Measurements from ENCODE around the gene NFYA. TPM values are rescaled to one million over a fixed set of nuclear protein-coding genes. Genes with fewer than 3 reads are reported as not detected.

NFYA gene
- 33.3 and 36.6 TPM in 2 replicates for total RNA-seq

- Histone ChIP-seq H3K36me3 (ENCODE audit: control insufficient read depth, insufficient read depth, low read length) (no peaks in the 10 kb centered on the region), H3K4me3 (ENCODE audit: low read depth, low read length) (peak within 1 kb of the TSS; percentile 75), H3K27me3 (ENCODE audit: control insufficient read depth, insufficient read depth, low read length) (no peaks in the 10 kb centered on the region)
- DNase-seq (ENCODE audit: low read depth), result peak; percentile 86
- no peak for TF ChIP-seq CTCF (IDR thresholded peaks at IDR 0.05; ENCODE audit: insufficient read depth, low read length, poor library complexity, severe bottlenecking)
Measured at GRCh38 chr6:41072836-41073202, at the start of gene NFYA. Gene NFYA (plus strand): TSS chr6:41072974. CDS start chr6:41079090, 6,116 bp downstream.

DNA sequence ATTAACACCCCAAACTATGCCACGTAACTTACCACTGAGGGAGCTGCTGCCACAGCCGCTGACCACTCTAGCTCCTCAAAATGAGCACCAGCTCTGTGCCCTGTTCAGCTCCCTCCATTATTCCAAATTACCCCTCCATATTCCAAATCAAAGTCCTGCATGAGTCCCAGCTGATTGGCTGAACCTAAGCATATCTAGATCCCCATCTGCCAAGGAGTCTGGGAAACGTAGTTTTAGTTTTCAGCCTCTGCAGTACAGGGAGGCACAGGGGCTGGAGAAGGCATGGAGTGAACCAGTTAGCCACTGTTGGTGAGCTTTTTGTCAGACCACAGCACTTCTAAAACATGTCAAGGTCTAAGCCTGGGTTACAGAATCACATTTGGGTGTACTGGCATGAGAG, 49.7 kb upstream of the NFYA start:
- Histone ChIP-seq H3K27me3 (ENCODE audit: control insufficient read depth, insufficient read depth, low read length) (no peaks in the 10 kb centered on the region), H3K36me3 (ENCODE audit: control insufficient read depth, insufficient read depth, low read length) (no peaks in the 10 kb centered on the region), H3K4me3 (ENCODE audit: low read depth, low read length) (no peak overlapping the region)
- no peak for DNase-seq (ENCODE audit: low read depth)
- no peak for TF ChIP-seq CTCF (IDR thresholded peaks at IDR 0.05; ENCODE audit: insufficient read depth, low read length, poor library complexity, severe bottlenecking)

DNA sequence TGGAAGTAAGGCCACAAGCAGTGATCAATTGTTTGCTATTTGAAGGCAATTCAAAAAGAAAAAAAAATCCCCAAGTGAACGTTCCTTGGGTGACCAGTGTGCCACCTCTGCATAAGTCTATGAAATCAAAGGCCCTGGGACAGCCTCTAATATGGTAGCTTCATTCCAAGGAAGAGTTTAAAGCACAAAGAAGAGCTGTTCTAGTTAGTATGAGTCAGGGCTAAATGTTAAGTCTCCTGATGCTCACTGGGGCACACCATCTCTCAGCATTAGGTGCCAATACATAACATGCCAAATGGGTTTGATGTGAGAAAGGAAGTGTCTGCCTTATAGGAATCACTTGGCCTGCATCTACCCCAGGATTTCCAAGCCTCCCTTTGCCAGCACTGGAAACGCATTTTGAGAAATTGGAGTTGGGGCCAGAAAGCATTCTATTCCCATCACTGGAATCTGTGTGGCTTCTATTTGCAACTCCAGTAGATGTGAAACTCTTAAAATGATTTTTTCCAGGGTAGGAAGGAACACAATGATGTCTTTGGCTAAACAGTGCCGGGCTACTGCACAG, 46.7 kb upstream of the NFYA start:
- no peak for TF ChIP-seq CTCF (IDR thresholded peaks at IDR 0.05; ENCODE audit: insufficient read depth, low read length, poor library complexity, severe bottlenecking)
- Histone ChIP-seq H3K27me3 (ENCODE audit: control insufficient read depth, insufficient read depth, low read length) (no peaks in the 10 kb centered on the region), H3K36me3 (ENCODE audit: control insufficient read depth, insufficient read depth, low read length) (no peaks in the 10 kb centered on the region), H3K4me3 (ENCODE audit: low read depth, low read length) (no peak overlapping the region)
- no peak for DNase-seq (ENCODE audit: low read depth)

DNA sequence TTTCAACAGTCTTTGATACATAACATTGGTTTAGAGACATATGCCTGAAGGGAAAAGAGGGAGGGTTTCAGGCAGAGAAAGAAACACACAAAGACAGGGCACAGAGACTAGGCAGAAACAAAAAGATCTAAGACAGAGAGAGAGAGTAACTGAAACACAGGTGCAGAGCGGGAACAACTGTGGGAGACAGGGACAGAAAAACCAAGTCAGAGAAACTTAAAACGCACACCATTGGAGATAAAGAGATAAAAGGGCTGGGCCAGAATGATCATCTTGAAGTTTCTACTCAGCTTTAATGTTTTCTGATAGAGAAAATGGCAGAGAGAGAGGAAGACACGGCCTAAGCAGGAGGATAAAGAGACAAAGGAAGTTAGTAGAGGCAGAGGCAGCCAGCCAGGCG, 45.5 kb upstream of the NFYA start:
- no peak for TF ChIP-seq CTCF (IDR thresholded peaks at IDR 0.05; ENCODE audit: insufficient read depth, low read length, poor library complexity, severe bottlenecking)
- DNase-seq (ENCODE audit: low read depth), result no peak
- peak overlapping the region; percentile 42 for H3K4me3 ChIP-seq (ENCODE audit: low read depth, low read length)
- no peaks in the 10 kb centered on the region for H3K36me3 ChIP-seq (ENCODE audit: control insufficient read depth, insufficient read depth, low read length)
- no peaks in the 10 kb centered on the region for H3K27me3 ChIP-seq (ENCODE audit: control insufficient read depth, insufficient read depth, low read length)

GRCh38 chr6:41027799-41028560, 44.8 kb upstream of the NFYA start:
- H3K27me3 ChIP-seq (ENCODE audit: control insufficient read depth, insufficient read depth, low read length), result no peaks in the 10 kb centered on the region
- no peak for DNase-seq (ENCODE audit: low read depth)
- TF ChIP-seq CTCF (IDR thresholded peaks at IDR 0.05; ENCODE audit: insufficient read depth, low read length, poor library complexity, severe bottlenecking), result peak; percentile 87

More at GRCh38 chr6:41027799-41028560, 44.8 kb upstream of the NFYA start:
- Histone ChIP-seq H3K4me3 (ENCODE audit: low read depth, low read length) (peak overlapping the region; percentile 42), H3K36me3 (ENCODE audit: control insufficient read depth, insufficient read depth, low read length) (no peaks in the 10 kb centered on the region)
